Lower leg skin (tissue), 3 donors: ENCODE measurements around the gene PCYOX1L.

Source experiments
- CTCF ChIP-seq, 3 donors: fragments of 450-650 bp; IDR thresholded peaks; one replicate each; pipeline ENCODE4 v1.5.1; 2016; ENCODE audit warnings: antibody characterized with exemption in 3 of 3, mild to moderate bottlenecking in 3 of 3, moderate library complexity in 2 of 3
- POLR2A ChIP-seq, 2 donors: fragments of 450-650 bp; IDR thresholded peaks; one replicate each; pipeline ENCODE4 v1.6.1; 2016 to 2017; ENCODE audit warnings: antibody characterized with exemption in 2 of 2, mild to moderate bottlenecking in 1 of 2, moderate library complexity in 1 of 2

- TF ChIP-seq CTCF (IDR thresholded peaks at IDR 0.05) (no peak), POLR2A (IDR thresholded peaks at IDR 0.05) (no peak)
Observed at GRCh38 chr5:149378241-149378820, 20.5 kb downstream of the PCYOX1L start.
